Measurements from ENCODE around the gene AKT1S1.

GRCh38 chr19:49849433-49850220, 27.5 kb downstream of the AKT1S1 start:
- TF ChIP-seq ZNF274 (IDR thresholded peaks at IDR 0.05; ENCODE audit: low read depth, low read length) (no peak), SUZ12 (IDR thresholded peaks at IDR 0.05; ENCODE audit: extremely low read depth, insufficient read depth, insufficient read length) (no peak), YY1 (IDR thresholded peaks at IDR 0.05; ENCODE audit: insufficient read depth, insufficient read length) (no peak)
